RWPE2 (cell line): Measurements from ENCODE around the gene AHNAK.

Source experiments
- ATAC-seq: fragments of 200-7000 bp; cut with Tn5 transposase; 3 replicates; pipeline ENCODE4 v1.9.1; 2021; ENCODE audit warnings: low read depth
- DNase-seq: peaks from one replicate; pipeline ENCODE4 v3.0.0-alpha.2; 2020; ENCODE audit warnings: low spot score
- H3K27ac ChIP-seq: fragments of 450-650 bp; 2 replicates; pipeline ENCODE4 v1.5.1; 2017; ENCODE audit warnings: mild to moderate bottlenecking; ENCODE audit not compliant: poor library complexity, severe bottlenecking
- H3K27me3 ChIP-seq: fragments of 250-450 bp; sonication (Bioruptor Pico); 2 replicates; pipeline ENCODE4 v1.5.1; 2021; ENCODE audit warnings: mild to moderate bottlenecking, moderate library complexity; ENCODE audit not compliant: insufficient read depth, poor library complexity, severe bottlenecking
- H3K36me3 ChIP-seq: fragments of 250-450 bp; sonication (Bioruptor Pico); 2 replicates; pipeline ENCODE4 v1.5.1; 2020; ENCODE audit warnings: low read depth, mild to moderate bottlenecking, moderate library complexity
- H3K4me1 ChIP-seq: fragments of 250-450 bp; sonication (Bioruptor Pico); 2 replicates; pipeline ENCODE4 v1.5.1; 2021; ENCODE audit warnings: mild to moderate bottlenecking, moderate library complexity; ENCODE audit not compliant: insufficient read depth, poor library complexity, severe bottlenecking
- H3K4me3 ChIP-seq: fragments of 250-450 bp; sonication (Bioruptor Pico); 2 replicates; pipeline ENCODE4 v1.5.1; 2021; ENCODE audit warnings: mild to moderate bottlenecking, moderate library complexity; ENCODE audit not compliant: severe bottlenecking
- H3K9me3 ChIP-seq: fragments of 250-450 bp; sonication (Bioruptor Pico); 2 replicates; pipeline ENCODE4 v1.5.1; 2021; ENCODE audit warnings: mild to moderate bottlenecking, moderate library complexity; ENCODE audit not compliant: severe bottlenecking
- TF ChIP-seq, protein P1 (sequence below): fragments of 450-650 bp; IDR thresholded peaks from one replicate; pipeline ENCODE4 v1.5.1; 2017; ENCODE audit warnings: mild to moderate bottlenecking, moderate library complexity; ENCODE audit not compliant: poor library complexity, severe bottlenecking

AHNAK gene

DNA sequence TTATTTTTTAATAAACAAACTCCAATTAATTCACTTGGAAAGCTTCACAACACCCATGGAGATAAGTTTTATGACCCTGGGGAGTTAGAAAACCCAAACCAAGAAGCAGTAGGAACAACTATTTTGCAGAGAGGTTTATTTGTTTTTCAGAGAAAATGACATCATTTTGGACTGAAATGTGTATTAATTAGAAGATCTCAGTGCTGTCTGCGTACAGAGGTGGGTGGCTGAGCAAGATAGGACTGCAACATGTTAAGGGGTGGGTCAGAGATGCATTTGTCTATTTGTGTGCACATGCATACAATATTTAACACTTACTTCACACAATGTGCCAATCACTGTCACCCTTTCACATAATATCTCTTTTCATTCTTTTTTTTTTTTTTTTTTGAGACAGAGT, 126.7 kb downstream of the AHNAK start:
- no peak overlapping the region for H3K4me3 ChIP-seq
- no peaks in the 10 kb centered on the region for H3K36me3 ChIP-seq
- DNase-seq = no peak
- TF ChIP-seq, protein P1, sequence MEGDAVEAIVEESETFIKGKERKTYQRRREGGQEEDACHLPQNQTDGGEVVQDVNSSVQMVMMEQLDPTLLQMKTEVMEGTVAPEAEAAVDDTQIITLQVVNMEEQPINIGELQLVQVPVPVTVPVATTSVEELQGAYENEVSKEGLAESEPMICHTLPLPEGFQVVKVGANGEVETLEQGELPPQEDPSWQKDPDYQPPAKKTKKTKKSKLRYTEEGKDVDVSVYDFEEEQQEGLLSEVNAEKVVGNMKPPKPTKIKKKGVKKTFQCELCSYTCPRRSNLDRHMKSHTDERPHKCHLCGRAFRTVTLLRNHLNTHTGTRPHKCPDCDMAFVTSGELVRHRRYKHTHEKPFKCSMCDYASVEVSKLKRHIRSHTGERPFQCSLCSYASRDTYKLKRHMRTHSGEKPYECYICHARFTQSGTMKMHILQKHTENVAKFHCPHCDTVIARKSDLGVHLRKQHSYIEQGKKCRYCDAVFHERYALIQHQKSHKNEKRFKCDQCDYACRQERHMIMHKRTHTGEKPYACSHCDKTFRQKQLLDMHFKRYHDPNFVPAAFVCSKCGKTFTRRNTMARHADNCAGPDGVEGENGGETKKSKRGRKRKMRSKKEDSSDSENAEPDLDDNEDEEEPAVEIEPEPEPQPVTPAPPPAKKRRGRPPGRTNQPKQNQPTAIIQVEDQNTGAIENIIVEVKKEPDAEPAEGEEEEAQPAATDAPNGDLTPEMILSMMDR = no peak
- H3K9me3 ChIP-seq = no peaks in the 10 kb centered on the region
- no peaks in the 10 kb centered on the region for H3K4me1 ChIP-seq
- no peak for ATAC-seq
- no peak overlapping the region for H3K27ac ChIP-seq
- no peaks in the 10 kb centered on the region for H3K27me3 ChIP-seq

DNA sequence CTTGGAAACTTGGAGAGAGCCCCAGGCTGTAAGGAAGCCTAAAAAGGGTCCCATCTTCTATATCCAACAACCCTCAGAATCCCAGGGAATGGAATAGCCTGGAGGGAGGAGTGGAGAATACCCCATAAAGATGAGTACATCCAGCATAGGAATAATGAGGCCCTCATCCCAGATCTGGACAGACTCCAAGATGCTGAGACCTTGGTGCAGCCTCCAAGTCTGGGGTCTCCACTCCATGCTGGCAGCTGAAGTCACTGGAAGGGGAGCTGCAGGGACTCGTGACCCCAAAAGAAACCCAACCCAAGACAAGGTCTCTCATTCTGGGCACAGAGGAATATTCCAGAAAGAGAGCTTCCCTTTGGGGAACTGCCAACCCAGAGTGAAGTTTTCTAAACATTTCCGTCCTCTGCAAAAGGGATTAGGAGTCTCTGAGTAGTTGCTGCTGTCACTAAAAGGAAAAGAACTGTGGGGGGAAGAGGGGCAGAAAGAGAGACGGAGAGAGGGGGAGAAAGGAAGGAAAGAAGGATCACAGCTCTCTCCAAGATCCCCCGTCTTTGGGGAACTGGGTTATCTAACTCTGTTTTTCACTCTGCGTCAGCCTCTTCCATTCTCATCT, 127.2 kb downstream of the AHNAK start:
- TF ChIP-seq, protein P1 = no peak
- Histone ChIP-seq H3K4me3 (no peak overlapping the region), H3K27ac (no peak overlapping the region), H3K36me3 (no peaks in the 10 kb centered on the region), H3K9me3 (no peaks in the 10 kb centered on the region), H3K4me1 (no peaks in the 10 kb centered on the region), H3K27me3 (no peaks in the 10 kb centered on the region)
- ATAC-seq (no peak), DNase-seq (no peak)

DNA sequence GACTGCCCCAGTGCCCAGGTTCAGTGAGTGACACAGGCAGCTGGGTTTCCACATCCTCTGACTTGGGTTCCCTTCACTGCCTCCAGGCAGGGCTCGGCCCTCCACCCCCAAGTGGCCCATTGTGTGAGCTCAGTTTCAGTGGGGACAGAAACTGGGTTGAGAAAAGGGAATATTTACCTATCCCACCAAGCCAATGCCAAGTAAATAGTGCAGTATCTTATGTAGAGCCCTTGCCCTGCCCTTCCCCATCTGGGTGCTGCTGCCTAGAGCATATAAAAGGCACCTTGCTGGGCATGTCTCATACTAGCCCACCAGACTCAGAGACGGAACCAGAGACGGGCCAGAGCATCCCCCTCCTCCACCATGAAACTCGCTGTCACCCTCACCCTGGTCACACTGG, 127.9 kb downstream of the AHNAK start, which contains the start of gene SCGB1A1:
SCGB1A1 (plus strand) TSS at position 301 of the 400 bp plus-strand sequence; CDS start at position 364, 63 bp downstream.
- Histone ChIP-seq H3K27ac (no peak within 1 kb of the TSS), H3K4me3 (no peak within 1 kb of the TSS), H3K4me1 (no peaks in the 10 kb centered on the region), H3K36me3 (no peaks in the 10 kb centered on the region), H3K27me3 (no peaks in the 10 kb centered on the region), H3K9me3 (no peaks in the 10 kb centered on the region)
- 0 out of 3 replicates have a peak, but pooled peaks have one; percentile 16 for ATAC-seq
- TF ChIP-seq, protein P1 = no peak
- no peak for DNase-seq

- Histone ChIP-seq H3K27ac (no peak overlapping the region), H3K9me3 (no peaks in the 10 kb centered on the region), H3K36me3 (no peaks in the 10 kb centered on the region), H3K27me3 (no peaks in the 10 kb centered on the region), H3K4me1 (no peaks in the 10 kb centered on the region), H3K4me3 (no peak overlapping the region)
- DNase-seq (no peak), ATAC-seq (no peak)
- TF ChIP-seq, protein P1 = no peak
These were observed 128.5 kb downstream of the AHNAK start for GRCh38 chr11:62418136-62418535.

DNA sequence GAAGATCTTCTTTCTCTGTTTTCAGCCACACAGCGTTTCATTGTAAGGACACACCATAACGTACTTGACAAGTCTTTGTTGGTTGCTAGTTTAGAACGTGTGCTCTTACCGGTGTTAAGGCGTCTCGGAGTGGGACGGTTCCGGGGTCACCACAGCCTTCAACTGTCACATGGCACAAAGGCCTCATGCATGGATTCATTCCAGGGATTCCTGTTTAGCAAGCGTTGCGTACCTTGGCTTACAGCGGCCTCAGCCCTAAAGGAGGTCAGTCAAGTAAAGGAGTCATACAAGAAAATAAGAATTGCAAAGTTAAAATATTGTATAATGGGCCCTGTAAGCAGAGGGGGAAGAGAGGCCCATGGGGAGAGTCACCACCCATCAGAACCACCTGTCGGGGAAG, 130.0 kb downstream of the AHNAK start:
- ATAC-seq = no peak

More for the DNA sequence above, 130.0 kb downstream of the AHNAK start:
- TF ChIP-seq, protein P1 = no peak
- no peak for DNase-seq
- Histone ChIP-seq H3K9me3 (no peaks in the 10 kb centered on the region), H3K4me1 (no peaks in the 10 kb centered on the region), H3K27ac (no peak overlapping the region), H3K36me3 (no peaks in the 10 kb centered on the region), H3K4me3 (no peak overlapping the region), H3K27me3 (no peaks in the 10 kb centered on the region)
